A549 (cell line): ENCODE measurements around the gene LRRN4CL. TPM values are rescaled to one million over a fixed set of nuclear protein-coding genes. Genes with fewer than 3 reads are reported as not detected.
A peak's percentile ranks its signal among the peaks of the same experiment; 100 is the strongest.

Source experiments
- ATAC-seq, 2 experiments: fragments of 200-7000 bp in 1 of 2; fragments of >200 bp in 1 of 2; cut with Nextera tagmentation in 1 of 2; cut with Tn5 transposase in 1 of 2; 3 replicates each; pipeline versions ENCODE4 v1.8.0 to v1.9.1; 2018 to 2020; ENCODE audit warnings: mild to moderate bottlenecking in 1 of 2, moderate library complexity in 1 of 2
- CTCF ChIA-PET: fragments of 300-600 bp; sonication (Branson Sonifier 250); formaldehyde crosslinking; extraction: SDS; loops from one replicate; lab custom pipeline; 2021; ENCODE audit warnings: antibody characterized with exemption, inconsistent platforms; lab: Yijun Ruan, JAX
- POLR2A ChIA-PET: fragments of 350-600 bp; formaldehyde crosslinking; extraction: SDS; loops from one replicate; lab custom pipeline; 2021; ENCODE audit warnings: antibody characterized with exemption, inconsistent platforms; lab: Yijun Ruan, JAX
- DNase-seq, 2 experiments: peaks; one replicate each; pipeline versions ENCODE4 v3.0.0 to v3.0.0-alpha.2; 2011 to 2016; ENCODE audit warnings: low read depth in 1 of 2, low spot score in 1 of 2
- FAIRE-seq: peaks from 2 replicates; lab custom pipeline; 2011; peaks lifted over from hg19 to GRCh38; lab: Jason Lieb, UNC
- H3K27ac ChIP-seq, 2 experiments: fragments of >200 bp; sonication (Bioruptor Twin); formaldehyde crosslinking; 3 replicates each; pipeline ENCODE4 v1.5.1; 2016 to 2017
- H3K4me1 ChIP-seq: fragments of >200 bp; sonication (Bioruptor Twin); formaldehyde crosslinking; 3 replicates; pipeline ENCODE4 v1.6.1; 2016
- H3K4me2 ChIP-seq: fragments of >200 bp; sonication (Bioruptor Twin); formaldehyde crosslinking; 3 replicates; pipeline ENCODE4 v1.6.1; 2016
- H3K4me3 ChIP-seq: fragments of >200 bp; sonication (Bioruptor Twin); formaldehyde crosslinking; 3 replicates; pipeline ENCODE4 v1.5.1; 2016
- H3K9me3 ChIP-seq: fragments of >200 bp; sonication (Bioruptor Twin); formaldehyde crosslinking; 3 replicates; pipeline ENCODE4 v1.6.1; 2016
- CBX8 ChIP-seq: fragments of 200-600 bp; sonication (generic); IDR thresholded peaks from 2 replicates; pipeline ENCODE4 v1.6.1; 2016
- CEBPB ChIP-seq, 2 experiments: fragments of >200 bp in 1 of 2; sonication (Bioruptor Twin) in 1 of 2; formaldehyde crosslinking in 1 of 2; IDR thresholded peaks; 2 replicates each; pipeline ENCODE4 v1.6.1; 2012 to 2016
- CHD4 ChIP-seq: fragments of 200-600 bp; sonication (generic); IDR thresholded peaks from 2 replicates; pipeline ENCODE4 v1.6.1; 2016; ENCODE audit warnings: antibody characterized with exemption, mild to moderate bottlenecking, borderline replicate concordance
- EHMT2 ChIP-seq: fragments of 200-600 bp; sonication (generic); IDR thresholded peaks from 2 replicates; pipeline ENCODE4 v1.6.1; 2016; ENCODE audit warnings: antibody characterized with exemption, low read depth, mild to moderate bottlenecking, moderate library complexity
- EP300 ChIP-seq, 2 experiments: fragments of >200 bp; sonication (Bioruptor Twin); formaldehyde crosslinking; IDR thresholded peaks; 2 replicates in 1 of 2; 3 replicates in 1 of 2; pipeline ENCODE4 v1.6.1; 2016 to 2017
- GATA3 ChIP-seq: IDR thresholded peaks from 2 replicates; pipeline ENCODE4 v1.6.1; 2012; ENCODE audit warnings: borderline replicate concordance
- HDAC2 ChIP-seq: fragments of 200-600 bp; sonication (generic); IDR thresholded peaks from 2 replicates; pipeline ENCODE4 v1.6.1; 2016
- HEYL ChIP-seq: fragments of 250-450 bp; sonication (Bioruptor Pico); IDR thresholded peaks from 2 replicates; pipeline ENCODE4 v1.8.0; 2021; ENCODE audit warnings: mild to moderate bottlenecking, moderate library complexity
- KDM5A ChIP-seq: fragments of 200-600 bp; sonication (generic); IDR thresholded peaks from 2 replicates; pipeline ENCODE4 v1.6.1; 2016; ENCODE audit warnings: antibody characterized with exemption, mild to moderate bottlenecking
- MAFK ChIP-seq: fragments of 450-650 bp; IDR thresholded peaks from 2 replicates; pipeline ENCODE4 v1.6.1; 2014; ENCODE audit not compliant: partially characterized antibody
- POLR2A ChIP-seq: IDR thresholded peaks from 2 replicates; pipeline ENCODE4 v1.6.1; 2012; ENCODE audit warnings: mild to moderate bottlenecking, low read length
- RCOR1 ChIP-seq: fragments of 150-350 bp; IDR thresholded peaks from 2 replicates; pipeline ENCODE4 v1.6.1; 2014; ENCODE audit warnings: antibody characterized with exemption, low read length, low read depth
- RFX5 ChIP-seq: fragments of 450-650 bp; IDR thresholded peaks from 2 replicates; pipeline ENCODE4 v1.7.1; 2014; ENCODE audit warnings: antibody characterized with exemption, mild to moderate bottlenecking, moderate library complexity
- TFCP2L1 ChIP-seq: fragments of 250-450 bp; sonication (Bioruptor Pico); IDR thresholded peaks from 2 replicates; pipeline ENCODE4 v1.5.0; 2021; ENCODE audit warnings: mild to moderate bottlenecking
- ZC3H11A ChIP-seq: fragments of 450-650 bp; IDR thresholded peaks from 2 replicates; pipeline ENCODE4 v1.6.1; 2014; ENCODE audit warnings: antibody characterized with exemption, mild to moderate bottlenecking
- WGBS: methylation state at CpG from one replicate; pipeline ENCODE4 v1.1.6; 2017; ENCODE audit errors: missing lambda C conversion rate; 5-methylcytosine and 5-hydroxymethylcytosine counted together
- polyA plus RNA-seq, 4 experiments: library from polyadenylated mRNA; depleted of rRNA in 3 of 4; stranded (reverse); fragments of >200 nt; fragmentation: RNase III in 1 of 4; extraction: RNeasy Plus Mini Kit Qiagen cat#74134 plus additional on column Dnase treatment in 1 of 4; gene quantifications; 2 replicates in 3 of 4; 3 replicates in 1 of 4; pipeline ENCODE4 v1.2.3, GENCODE V29; 2011 to 2017
- TF ChIP-seq, protein P1 (sequence below): IDR thresholded peaks from 2 replicates; pipeline ENCODE4 v1.6.1; 2012
- TF ChIP-seq, protein P2 (sequence below): fragments of 200-600 bp; sonication (generic); IDR thresholded peaks from 2 replicates; pipeline ENCODE4 v1.6.1; 2016; ENCODE audit warnings: antibody characterized with exemption, mild to moderate bottlenecking, moderate library complexity
- TF ChIP-seq, protein P3 (sequence below): IDR thresholded peaks from 2 replicates; pipeline ENCODE4 v1.6.1; 2012
- TF ChIP-seq, protein P4 (sequence below): fragments of >200 bp; sonication (Bioruptor Twin); formaldehyde crosslinking; IDR thresholded peaks from 3 replicates; pipeline ENCODE4 v1.5.1; 2016
- TF ChIP-seq, protein P5 (sequence below): fragments of 250-450 bp; sonication (Bioruptor Pico); IDR thresholded peaks from 2 replicates; pipeline ENCODE4 v1.5.0; 2021; ENCODE audit warnings: mild to moderate bottlenecking, moderate library complexity, borderline replicate concordance

The LRRN4CL gene
- polyA plus RNA-seq, 2 of the 4 experiments (the other 2 are of a cell fraction) = 0.03 to 0.04 TPM

DNA sequence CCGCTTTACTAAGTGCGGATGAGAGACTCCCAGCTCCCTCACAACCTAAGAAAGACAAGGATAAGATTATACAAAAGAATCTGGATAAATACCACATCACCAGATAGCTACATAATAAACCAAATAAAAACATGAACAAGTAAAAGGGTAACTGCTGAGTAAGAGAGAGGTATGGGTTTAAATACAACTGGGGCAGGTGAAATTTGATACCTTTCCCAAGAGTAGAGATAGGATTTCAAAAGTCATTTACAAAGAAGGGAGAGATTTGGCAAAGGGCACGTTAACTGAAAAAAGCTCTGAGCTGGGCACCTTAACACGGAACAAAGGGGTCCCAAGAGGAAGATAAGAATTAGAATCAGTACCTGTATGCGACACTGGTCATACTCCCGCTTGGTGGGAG lies 12.2 kb downstream of the LRRN4CL start:
- DNase-seq = no peak
- no peak for FAIRE-seq
- Histone ChIP-seq H3K4me3 (no peak overlapping the region), H3K4me2 (0 out of 3 replicates have a peak overlapping the region, but pooled peaks have one; percentile 90), H3K27ac (no peak overlapping the region), H3K9me3 (no peaks in the 10 kb centered on the region), H3K4me1 (peaks cover 30% of the 10 kb centered on the region)
- WGBS = 89% methylated on average over 6 of the region's 6 CpGs
- POLR2A ChIA-PET = interaction anchor here (0.6 to 1.8 kb wide), 5 partner anchors 10 to 109 kb away, joined by 3 to 11 read pairs (median 6); partner anchors contain the start of genes C11orf98, CSKMT, HNRNPUL2 and INTS5
- no peak for ATAC-seq
- CTCF ChIA-PET = interaction anchor here (1.1 to 9.0 kb wide), 4 partner anchors 10 to 65 kb away, joined by 3 to 72 read pairs (median 4); partner anchors contain the start of genes EML3 and LRRN4CL
- no peak for TF ChIP-seq RFX5
- no peak for TF ChIP-seq EHMT2
- TF ChIP-seq CBX8 = no peak
- no peak for TF ChIP-seq HEYL (CRISPR knock-in tag)
- TF ChIP-seq POLR2A = no peak
- no peak for TF ChIP-seq ZC3H11A
- no peak for TF ChIP-seq GATA3
- TF ChIP-seq, protein P1, sequence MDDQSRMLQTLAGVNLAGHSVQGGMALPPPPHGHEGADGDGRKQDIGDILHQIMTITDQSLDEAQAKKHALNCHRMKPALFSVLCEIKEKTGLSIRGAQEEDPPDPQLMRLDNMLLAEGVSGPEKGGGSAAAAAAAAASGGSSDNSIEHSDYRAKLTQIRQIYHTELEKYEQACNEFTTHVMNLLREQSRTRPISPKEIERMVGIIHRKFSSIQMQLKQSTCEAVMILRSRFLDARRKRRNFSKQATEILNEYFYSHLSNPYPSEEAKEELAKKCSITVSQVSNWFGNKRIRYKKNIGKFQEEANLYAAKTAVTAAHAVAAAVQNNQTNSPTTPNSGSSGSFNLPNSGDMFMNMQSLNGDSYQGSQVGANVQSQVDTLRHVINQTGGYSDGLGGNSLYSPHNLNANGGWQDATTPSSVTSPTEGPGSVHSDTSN = no peak
- TF ChIP-seq, protein P2, sequence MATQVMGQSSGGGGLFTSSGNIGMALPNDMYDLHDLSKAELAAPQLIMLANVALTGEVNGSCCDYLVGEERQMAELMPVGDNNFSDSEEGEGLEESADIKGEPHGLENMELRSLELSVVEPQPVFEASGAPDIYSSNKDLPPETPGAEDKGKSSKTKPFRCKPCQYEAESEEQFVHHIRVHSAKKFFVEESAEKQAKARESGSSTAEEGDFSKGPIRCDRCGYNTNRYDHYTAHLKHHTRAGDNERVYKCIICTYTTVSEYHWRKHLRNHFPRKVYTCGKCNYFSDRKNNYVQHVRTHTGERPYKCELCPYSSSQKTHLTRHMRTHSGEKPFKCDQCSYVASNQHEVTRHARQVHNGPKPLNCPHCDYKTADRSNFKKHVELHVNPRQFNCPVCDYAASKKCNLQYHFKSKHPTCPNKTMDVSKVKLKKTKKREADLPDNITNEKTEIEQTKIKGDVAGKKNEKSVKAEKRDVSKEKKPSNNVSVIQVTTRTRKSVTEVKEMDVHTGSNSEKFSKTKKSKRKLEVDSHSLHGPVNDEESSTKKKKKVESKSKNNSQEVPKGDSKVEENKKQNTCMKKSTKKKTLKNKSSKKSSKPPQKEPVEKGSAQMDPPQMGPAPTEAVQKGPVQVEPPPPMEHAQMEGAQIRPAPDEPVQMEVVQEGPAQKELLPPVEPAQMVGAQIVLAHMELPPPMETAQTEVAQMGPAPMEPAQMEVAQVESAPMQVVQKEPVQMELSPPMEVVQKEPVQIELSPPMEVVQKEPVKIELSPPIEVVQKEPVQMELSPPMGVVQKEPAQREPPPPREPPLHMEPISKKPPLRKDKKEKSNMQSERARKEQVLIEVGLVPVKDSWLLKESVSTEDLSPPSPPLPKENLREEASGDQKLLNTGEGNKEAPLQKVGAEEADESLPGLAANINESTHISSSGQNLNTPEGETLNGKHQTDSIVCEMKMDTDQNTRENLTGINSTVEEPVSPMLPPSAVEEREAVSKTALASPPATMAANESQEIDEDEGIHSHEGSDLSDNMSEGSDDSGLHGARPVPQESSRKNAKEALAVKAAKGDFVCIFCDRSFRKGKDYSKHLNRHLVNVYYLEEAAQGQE = no peak
- no peak for TF ChIP-seq MAFK
- TF ChIP-seq, protein P3, sequence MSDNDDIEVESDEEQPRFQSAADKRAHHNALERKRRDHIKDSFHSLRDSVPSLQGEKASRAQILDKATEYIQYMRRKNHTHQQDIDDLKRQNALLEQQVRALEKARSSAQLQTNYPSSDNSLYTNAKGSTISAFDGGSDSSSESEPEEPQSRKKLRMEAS = no peak

DNA sequence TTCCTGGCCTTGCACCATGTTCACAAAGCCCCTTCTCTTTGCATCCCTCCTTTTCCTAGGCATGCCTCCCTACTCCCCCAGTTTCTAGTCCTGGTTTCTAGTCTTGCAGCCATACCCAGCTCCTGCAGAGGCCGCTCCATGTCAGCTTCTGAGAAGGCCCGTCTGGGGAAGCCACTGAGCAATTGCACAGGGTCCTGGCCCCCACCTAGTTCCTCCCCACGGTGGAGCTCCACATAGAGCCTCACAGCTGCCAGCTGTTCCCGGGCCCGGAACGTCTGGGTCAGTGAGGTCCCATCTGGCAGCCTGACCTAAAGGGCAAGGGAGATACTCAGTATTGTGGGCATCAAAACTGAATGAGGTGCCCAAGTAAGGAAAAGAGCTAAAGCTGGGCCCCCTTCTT lies 12.6 kb downstream of the LRRN4CL start:
- FAIRE-seq = no peak
- ChIA-PET POLR2A (interaction anchor here (0.6 to 1.8 kb wide), 6 partner anchors 10 to 110 kb away, joined by 3 to 11 read pairs (median 4); partner anchors contain the start of genes C11orf98, CSKMT, HNRNPUL2 and INTS5), CTCF (interaction anchor here (0.9 to 9.0 kb wide), 6 partner anchors 8 to 93 kb away, joined by 3 to 72 read pairs (median 4); partner anchors contain the start of genes EML3 and LRRN4CL)
- Histone ChIP-seq H3K9me3 (no peaks in the 10 kb centered on the region), H3K27ac (no peak overlapping the region), H3K4me1 (peaks cover 30% of the 10 kb centered on the region), H3K4me3 (no peak overlapping the region), H3K4me2 (no peak overlapping the region)
- ATAC-seq = no peak
- WGBS = 53% methylated on average over 6 of the region's 6 CpGs
- DNase-seq = no peak
- TF ChIP-seq CEBPB (IDR thresholded peaks at IDR 0.05) (no peak), RCOR1 (no peak), CHD4 (no peak), HDAC2 (no peak), EP300 (IDR thresholded peaks at IDR 0.05) (no peak), KDM5A (no peak), TFCP2L1 (no peak)
- TF ChIP-seq, protein P4, sequence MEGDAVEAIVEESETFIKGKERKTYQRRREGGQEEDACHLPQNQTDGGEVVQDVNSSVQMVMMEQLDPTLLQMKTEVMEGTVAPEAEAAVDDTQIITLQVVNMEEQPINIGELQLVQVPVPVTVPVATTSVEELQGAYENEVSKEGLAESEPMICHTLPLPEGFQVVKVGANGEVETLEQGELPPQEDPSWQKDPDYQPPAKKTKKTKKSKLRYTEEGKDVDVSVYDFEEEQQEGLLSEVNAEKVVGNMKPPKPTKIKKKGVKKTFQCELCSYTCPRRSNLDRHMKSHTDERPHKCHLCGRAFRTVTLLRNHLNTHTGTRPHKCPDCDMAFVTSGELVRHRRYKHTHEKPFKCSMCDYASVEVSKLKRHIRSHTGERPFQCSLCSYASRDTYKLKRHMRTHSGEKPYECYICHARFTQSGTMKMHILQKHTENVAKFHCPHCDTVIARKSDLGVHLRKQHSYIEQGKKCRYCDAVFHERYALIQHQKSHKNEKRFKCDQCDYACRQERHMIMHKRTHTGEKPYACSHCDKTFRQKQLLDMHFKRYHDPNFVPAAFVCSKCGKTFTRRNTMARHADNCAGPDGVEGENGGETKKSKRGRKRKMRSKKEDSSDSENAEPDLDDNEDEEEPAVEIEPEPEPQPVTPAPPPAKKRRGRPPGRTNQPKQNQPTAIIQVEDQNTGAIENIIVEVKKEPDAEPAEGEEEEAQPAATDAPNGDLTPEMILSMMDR = no peak
- TF ChIP-seq, protein P5, sequence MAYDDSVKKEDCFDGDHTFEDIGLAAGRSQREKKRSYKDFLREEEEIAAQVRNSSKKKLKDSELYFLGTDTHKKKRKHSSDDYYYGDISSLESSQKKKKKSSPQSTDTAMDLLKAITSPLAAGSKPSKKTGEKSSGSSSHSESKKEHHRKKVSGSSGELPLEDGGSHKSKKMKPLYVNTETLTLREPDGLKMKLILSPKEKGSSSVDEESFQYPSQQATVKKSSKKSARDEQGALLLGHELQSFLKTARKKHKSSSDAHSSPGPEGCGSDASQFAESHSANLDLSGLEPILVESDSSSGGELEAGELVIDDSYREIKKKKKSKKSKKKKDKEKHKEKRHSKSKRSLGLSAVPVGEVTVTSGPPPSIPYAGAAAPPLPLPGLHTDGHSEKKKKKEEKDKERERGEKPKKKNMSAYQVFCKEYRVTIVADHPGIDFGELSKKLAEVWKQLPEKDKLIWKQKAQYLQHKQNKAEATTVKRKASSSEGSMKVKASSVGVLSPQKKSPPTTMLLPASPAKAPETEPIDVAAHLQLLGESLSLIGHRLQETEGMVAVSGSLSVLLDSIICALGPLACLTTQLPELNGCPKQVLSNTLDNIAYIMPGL (CRISPR knock-in tag) = no peak
